ENCODE measurements around the gene KCTD4.

DNA sequence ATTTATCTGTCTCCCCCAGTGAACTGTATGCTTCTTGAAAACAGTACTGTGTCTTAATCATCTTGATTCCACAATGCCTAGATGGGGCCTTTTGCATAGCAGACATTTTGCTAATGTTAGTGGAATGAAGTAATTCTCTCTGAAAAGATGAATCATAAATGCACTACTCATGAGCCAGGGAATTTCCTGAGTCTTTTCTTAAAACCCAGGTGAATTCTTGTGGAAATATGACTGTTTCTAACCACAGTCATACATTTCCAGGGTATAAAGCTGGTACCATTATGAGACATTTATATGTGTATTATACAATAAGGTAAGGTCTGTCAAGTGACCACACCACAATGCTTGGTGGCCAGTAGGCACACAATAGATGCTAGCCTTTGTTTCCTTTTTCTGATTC is 5.5 kb upstream of the KCTD4 start:
- TF ChIP-seq, protein P1, sequence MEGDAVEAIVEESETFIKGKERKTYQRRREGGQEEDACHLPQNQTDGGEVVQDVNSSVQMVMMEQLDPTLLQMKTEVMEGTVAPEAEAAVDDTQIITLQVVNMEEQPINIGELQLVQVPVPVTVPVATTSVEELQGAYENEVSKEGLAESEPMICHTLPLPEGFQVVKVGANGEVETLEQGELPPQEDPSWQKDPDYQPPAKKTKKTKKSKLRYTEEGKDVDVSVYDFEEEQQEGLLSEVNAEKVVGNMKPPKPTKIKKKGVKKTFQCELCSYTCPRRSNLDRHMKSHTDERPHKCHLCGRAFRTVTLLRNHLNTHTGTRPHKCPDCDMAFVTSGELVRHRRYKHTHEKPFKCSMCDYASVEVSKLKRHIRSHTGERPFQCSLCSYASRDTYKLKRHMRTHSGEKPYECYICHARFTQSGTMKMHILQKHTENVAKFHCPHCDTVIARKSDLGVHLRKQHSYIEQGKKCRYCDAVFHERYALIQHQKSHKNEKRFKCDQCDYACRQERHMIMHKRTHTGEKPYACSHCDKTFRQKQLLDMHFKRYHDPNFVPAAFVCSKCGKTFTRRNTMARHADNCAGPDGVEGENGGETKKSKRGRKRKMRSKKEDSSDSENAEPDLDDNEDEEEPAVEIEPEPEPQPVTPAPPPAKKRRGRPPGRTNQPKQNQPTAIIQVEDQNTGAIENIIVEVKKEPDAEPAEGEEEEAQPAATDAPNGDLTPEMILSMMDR (IDR thresholded peaks at IDR 0.05) = no peak
- peak; percentile 54 for TF ChIP-seq POLR2AphosphoS5 (IDR thresholded peaks at IDR 0.05)

Data from gastroesophageal sphincter (tissue), 3 donors.